Left lung (tissue), 14 donors: Measurements from ENCODE around the gene RGSL1. TPM values are rescaled to one million over a fixed set of nuclear protein-coding genes. Genes with fewer than 3 reads are reported as not detected.

Experiments used
- ATAC-seq: fragments of 200-7000 bp; cut with Tn5 transposase; one replicate; pipeline ENCODE4 v1.9.1; 2020; ENCODE audit warnings: moderate library complexity
- DNase-seq, 4 donors: peaks; one replicate each; pipeline ENCODE4 v3.0.0-alpha.2; 2013 to 2020
- H3K27ac ChIP-seq, 2 donors: fragments of 200-600 bp; sonication (generic) in 1 of 2; one replicate each; pipeline versions ENCODE4 v1.5.0 to v1.8.0; 2020 to 2021
- H3K27me3 ChIP-seq, 2 donors: fragments of 200-600 bp; sonication (generic) in 1 of 2; one replicate each; pipeline versions ENCODE4 v1.5.0 to v1.8.0; 2020 to 2021
- H3K36me3 ChIP-seq, 2 donors: fragments of 200-600 bp; sonication (generic) in 1 of 2; one replicate each; pipeline versions ENCODE4 v1.5.0 to v1.8.0; 2020 to 2021
- H3K4me1 ChIP-seq, 2 donors: fragments of 200-600 bp; one replicate each; pipeline ENCODE4 v1.8.0; 2021
- H3K4me3 ChIP-seq, 2 donors: fragments of 200-600 bp; sonication (generic) in 1 of 2; one replicate each; pipeline versions ENCODE4 v1.5.0 to v1.8.0; 2020 to 2021; ENCODE audit warnings: mild to moderate bottlenecking in 1 of 2
- H3K9me3 ChIP-seq, 2 donors: fragments of 200-600 bp; sonication (generic) in 1 of 2; one replicate each; pipeline versions ENCODE4 v1.5.0 to v1.8.0; 2020 to 2021
- CTCF ChIP-seq, 2 donors: fragments of 200-600 bp; sonication (generic) in 1 of 2; IDR thresholded peaks; one replicate each; pipeline versions ENCODE4 v1.5.0 to v1.8.0; 2021; ENCODE audit warnings: antibody characterized with exemption in 2 of 2
- intact Hi-C, 2 donors: fragments of 100-400 bp; cut with DNase I; formaldehyde crosslinking; loops; one replicate each; pipeline versions ENCODE4 v1.11.2 to v1.14.2; 2022
- long read RNA-seq, 12 donors: library from polyadenylated mRNA in 2 of 12; unstranded in 2 of 12; transcript quantifications; one replicate each; pipeline ENCODE4 v2.0.0 and lab custom pipeline, GENCODE V29; 2019 to 2026
- polyA plus RNA-seq, 6 donors: library from polyadenylated mRNA; unstranded; fragments of 120-200 nt; gene quantifications; one replicate each; pipeline ENCODE4 v1.2.1, GENCODE V29; 2013; ENCODE audit not compliant: insufficient read length in 6 of 6
- total RNA-seq, 2 donors: library from RNA; stranded (reverse); fragmentation: NEBNext Ultra II Directional; extraction: Animal tissue kit (Norgen Biotek cat#: 25700); gene quantifications; one replicate each; pipeline ENCODE4 v1.2.1, GENCODE V29; 2021
- donor health status: DM: no; HTN: yes; CAD: no.
- donor health status: DM: no; HTN: no; CAD: no.

Gene RGSL1
- total RNA-seq (under 1 TPM in 1 of 2 donors, not detected in 1; 0.39 TPM), polyA plus RNA-seq (not detected)
- long read RNA-seq, donor 1 = 0 reads
- long read RNA-seq, donor 2 = 0 reads
- long read RNA-seq, donor 3 = 0 reads
- long read RNA-seq, donor 4 = 0 reads
- long read RNA-seq, donor 5 = 0 reads
- long read RNA-seq, donor 6 = 0 reads
- long read RNA-seq, donor 7 = 0 reads
- long read RNA-seq, donor 8 = 0 reads
- long read RNA-seq, donor 9 = 0 reads
- long read RNA-seq, donor 10 = 0 reads
- long read RNA-seq, donor 11 = 0 reads
- long read RNA-seq, donor 12 = 0 reads

- TF ChIP-seq CTCF (IDR thresholded peaks at IDR 0.05) = no peak
Measured at GRCh38 chr1:182450087-182450486, at the start of gene RGSL1. Gene RGSL1 (plus strand): TSS chr1:182450146. CDS start chr1:182450166, 20 bp downstream.

GRCh38 chr1:182400567-182400966 lies 49.4 kb upstream of the RGSL1 start, which contains the start of gene TEDDM1:
Gene TEDDM1 (minus strand): TSS chr1:182400667. CDS start chr1:182400485, 182 bp downstream.
- Histone ChIP-seq H3K36me3 (no peaks in the 10 kb centered on the region), H3K27me3 (peaks cover 0 to 2% of the 10 kb centered on the region in 2 donors), H3K4me1 (peaks cover 0 to 25% of the 10 kb centered on the region in 2 donors), H3K27ac (no peak within 1 kb of the TSS), H3K4me3 (no peak within 1 kb of the TSS), H3K9me3 (peaks cover 0 to 2% of the 10 kb centered on the region in 2 donors)
- DNase-seq (no peak), ATAC-seq (no peak)
- no peak for TF ChIP-seq CTCF (IDR thresholded peaks at IDR 0.05)
- intact Hi-C loops = no loop called here

More at GRCh38 chr1:182450087-182450486, at the start of gene RGSL1:
- Histone ChIP-seq H3K27ac (no peak within 1 kb of the TSS), H3K4me3 (no peak within 1 kb of the TSS), H3K36me3 (no peaks in the 10 kb centered on the region), H3K27me3 (no peaks in the 10 kb centered on the region), H3K4me1 (no peaks in the 10 kb centered on the region), H3K9me3 (no peaks in the 10 kb centered on the region)
- no peak for ATAC-seq
- DNase-seq = no peak
- intact Hi-C loops = no loop called here

GRCh38 chr1:182404781-182405180 lies 45.2 kb upstream of the RGSL1 start:
- H3K36me3 ChIP-seq = no peaks in the 10 kb centered on the region
- TF ChIP-seq CTCF (IDR thresholded peaks at IDR 0.05) = no peak
- no peak overlapping the region for H3K4me3 ChIP-seq
- H3K27me3 ChIP-seq = peaks cover 0 to 14% of the 10 kb centered on the region in 2 donors
- no peak overlapping the region for H3K27ac ChIP-seq
- intact Hi-C loops = no loop called here
- H3K9me3 ChIP-seq = peaks cover 0 to 10% of the 10 kb centered on the region in 2 donors
- H3K4me1 ChIP-seq = no peaks in the 10 kb centered on the region
- ATAC-seq = no peak
- no peak for DNase-seq

GRCh38 chr1:182405578-182405977 lies 44.4 kb upstream of the RGSL1 start:
- Histone ChIP-seq H3K9me3 (peaks cover 0 to 10% of the 10 kb centered on the region in 2 donors), H3K27ac (no peak overlapping the region), H3K4me3 (no peak overlapping the region), H3K4me1 (no peaks in the 10 kb centered on the region), H3K27me3 (peaks cover 0 to 14% of the 10 kb centered on the region in 2 donors), H3K36me3 (no peaks in the 10 kb centered on the region)
- TF ChIP-seq CTCF (IDR thresholded peaks at IDR 0.05) = no peak
- intact Hi-C loops = no loop called here
- no peak for DNase-seq
- no peak for ATAC-seq

- no peak for TF ChIP-seq CTCF (IDR thresholded peaks at IDR 0.05)
- Histone ChIP-seq H3K4me1 (no peaks in the 10 kb centered on the region), H3K4me3 (no peak overlapping the region), H3K27ac (no peak overlapping the region), H3K9me3 (peaks cover 0 to 10% of the 10 kb centered on the region in 2 donors), H3K27me3 (peaks cover 0 to 14% of the 10 kb centered on the region in 2 donors), H3K36me3 (no peaks in the 10 kb centered on the region)
- ATAC-seq = no peak
- intact Hi-C loops = no loop called here
- DNase-seq = no peak
Measured at GRCh38 chr1:182406012-182406411, 43.9 kb upstream of the RGSL1 start.
